SK-N-DZ (cell line): ENCODE data around the gene DPH1.

Experiments used
- DNase-seq: peaks from one replicate; pipeline ENCODE4 v3.0.0-alpha.2; 2015; ENCODE audit warnings: low spot score

Gene DPH1

DNA sequence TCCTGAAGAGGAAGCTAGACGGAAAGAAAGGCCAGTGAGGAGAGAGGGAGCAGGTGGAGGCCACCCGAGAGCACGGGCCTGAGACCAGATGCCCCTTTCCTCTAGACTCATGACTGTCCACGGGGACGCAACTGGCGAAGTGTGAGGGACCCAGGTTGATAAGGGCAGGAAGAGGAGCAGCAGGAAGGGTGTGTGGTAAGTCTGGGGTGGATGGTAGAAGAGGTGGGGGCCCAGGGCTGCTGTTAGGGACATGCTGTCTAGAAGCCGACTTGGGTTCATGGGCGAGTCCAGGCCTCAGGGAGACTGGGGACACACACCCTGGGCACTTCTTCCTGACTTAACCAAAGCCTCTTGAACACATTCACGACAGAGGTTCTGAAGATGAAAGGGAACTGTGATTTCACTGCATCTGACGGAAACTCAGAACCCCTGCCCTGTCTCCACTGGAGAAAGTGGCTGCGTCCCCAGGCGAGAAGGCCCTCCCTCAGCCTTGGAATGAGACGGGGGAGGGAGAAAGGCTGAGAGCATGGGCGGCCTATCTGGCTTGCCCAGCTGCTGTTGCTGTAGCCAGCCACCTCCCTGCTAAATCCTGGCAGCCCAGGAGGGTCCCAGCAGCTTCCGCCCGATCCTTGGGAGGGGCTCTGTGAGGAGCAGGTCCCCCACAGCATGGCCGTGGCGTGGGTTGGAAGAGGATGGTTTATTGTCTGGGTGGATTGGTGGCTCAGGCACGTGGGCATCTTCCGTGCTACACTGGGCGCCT is 30.9 kb downstream of the DPH1 start:
- DNase-seq: no peak

DNA sequence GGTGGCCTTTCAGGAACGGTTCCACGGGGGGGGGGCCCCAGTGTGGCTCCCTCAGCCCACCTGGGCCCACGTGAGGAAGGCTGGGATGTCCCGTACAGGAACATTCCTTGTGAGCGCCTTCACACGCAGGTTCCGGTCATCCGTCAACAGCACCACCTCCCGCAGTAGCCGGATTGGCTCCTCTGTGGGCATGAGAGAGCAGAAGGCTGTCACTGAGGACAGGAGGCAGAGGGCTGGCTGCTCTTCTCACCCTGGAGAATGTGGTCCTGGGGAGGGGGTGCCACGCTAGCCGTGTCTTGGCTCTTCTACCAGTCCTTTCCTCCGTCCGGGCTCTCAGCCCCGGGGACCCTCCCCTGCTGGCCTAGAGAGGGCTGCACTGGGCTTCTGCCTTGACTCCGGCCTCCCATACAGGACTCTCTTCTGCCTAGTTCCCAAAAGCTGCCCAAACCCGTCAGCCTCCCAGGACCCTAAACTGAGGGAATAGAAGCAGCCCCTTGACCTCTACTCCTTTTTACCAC is 31.5 kb downstream of the DPH1 start:
- no peak for DNase-seq

DNA sequence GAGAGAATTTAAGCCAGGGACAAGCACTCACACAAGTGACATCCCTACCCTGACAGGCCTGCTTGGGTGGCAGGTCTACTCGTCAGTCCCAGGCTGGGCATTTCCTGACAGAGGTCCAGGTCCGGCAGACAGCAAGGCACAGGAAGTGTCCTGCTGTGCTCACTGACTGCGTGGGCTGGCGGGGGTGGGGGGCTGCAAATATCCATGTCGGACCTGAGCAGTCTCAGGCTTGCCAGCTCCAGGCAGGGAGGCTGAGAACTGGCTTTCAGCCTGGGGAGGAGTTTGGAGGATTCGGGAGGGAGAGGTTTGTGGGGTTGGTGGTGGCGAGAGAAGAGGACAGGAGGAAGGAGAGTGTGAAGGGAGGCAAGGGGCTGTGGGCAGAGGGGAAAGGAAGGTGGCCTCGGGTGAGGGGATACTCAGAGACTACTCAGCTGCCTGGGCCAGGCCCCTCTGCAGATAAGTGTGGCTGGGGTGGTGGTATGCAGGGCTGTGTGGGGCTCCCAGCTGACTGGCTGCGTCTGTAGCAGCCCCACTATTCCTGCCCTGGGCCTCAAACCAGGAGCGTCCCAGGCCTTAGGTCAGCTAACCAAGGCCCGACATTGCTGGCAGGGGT is 32.7 kb downstream of the DPH1 start:
- no peak for DNase-seq

DNA sequence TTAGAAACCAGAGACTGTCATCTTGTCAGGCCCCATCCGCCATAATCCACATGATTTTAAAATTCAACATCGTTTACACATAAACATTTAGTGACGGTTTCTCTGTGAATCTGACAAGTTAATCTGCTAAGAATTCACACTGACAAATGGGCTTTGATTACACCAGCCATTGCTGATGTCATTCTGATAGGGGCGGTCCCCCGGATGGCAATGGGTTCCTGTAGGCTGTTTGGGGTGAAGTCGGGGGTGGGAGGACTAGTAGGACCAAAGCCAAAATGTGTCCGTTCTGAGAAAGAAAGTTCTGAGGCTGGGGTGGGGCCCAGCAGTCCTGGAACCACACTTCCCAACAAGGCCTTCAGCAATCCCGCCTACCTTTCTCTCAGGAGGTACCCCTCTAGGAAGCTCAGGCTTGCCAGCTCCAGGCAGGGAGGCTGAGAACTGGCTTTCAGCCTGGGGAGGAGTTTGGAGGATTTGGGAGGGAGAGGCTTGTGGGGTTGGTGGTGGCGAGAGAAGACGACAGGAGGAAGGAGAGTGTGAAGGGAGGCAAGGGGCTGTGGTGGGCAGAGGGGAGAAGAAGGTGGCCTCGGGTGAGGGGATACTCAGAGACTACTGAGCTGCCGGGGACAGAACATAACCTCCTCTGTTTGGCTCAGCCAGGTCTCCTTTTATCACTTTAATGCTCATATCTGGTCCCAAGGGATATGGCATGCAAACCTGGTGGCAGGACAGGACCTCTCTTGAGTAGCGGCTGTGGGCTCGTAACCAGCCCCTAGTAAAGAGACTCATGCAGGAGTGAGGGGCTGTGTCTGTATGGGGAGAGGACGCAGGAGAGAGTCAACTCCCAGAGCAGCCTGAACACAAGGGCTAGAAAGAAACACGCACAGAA is 33.6 kb downstream of the DPH1 start:
- no peak for DNase-seq

DNA sequence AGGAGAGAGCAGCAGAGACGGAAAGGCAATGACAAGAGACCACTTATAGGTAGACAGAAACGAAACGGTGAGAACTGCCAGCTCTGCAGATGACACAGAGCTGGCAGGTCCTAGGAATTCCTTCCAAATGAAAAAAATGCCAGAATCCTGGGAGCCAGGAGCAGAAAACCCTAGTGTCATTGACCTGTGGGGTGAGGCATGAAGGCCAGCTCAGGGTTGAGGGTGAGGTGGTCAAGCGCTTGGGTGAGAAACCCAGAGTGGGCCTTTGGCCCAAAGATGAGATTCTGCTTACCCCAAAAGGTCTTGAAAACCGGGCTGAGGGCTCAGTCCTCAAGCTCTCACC is 34.2 kb downstream of the DPH1 start:
- no peak for DNase-seq

DNA sequence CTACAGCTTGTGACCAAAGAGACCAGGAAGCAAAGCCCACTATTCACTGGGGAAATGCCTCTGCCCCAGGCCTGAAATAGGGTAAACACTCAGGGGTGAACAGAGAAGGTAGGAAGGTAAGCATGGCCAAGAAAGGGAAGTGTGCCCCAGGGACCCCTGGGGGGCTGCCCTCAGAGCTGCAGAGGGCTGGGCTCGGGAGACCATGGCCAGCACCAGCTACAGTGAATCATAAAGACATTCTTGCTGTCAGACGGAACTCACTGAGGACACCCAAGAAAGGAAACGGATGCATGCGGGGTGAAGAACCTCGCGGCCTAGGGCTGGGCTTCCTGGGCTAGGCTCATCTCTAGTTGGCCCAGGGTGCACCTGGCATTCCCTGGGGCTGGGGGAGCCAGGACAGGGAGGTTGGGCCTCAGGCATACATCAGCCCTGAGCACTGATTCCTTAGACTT is 34.6 kb downstream of the DPH1 start:
- DNase-seq: no peak

DNA sequence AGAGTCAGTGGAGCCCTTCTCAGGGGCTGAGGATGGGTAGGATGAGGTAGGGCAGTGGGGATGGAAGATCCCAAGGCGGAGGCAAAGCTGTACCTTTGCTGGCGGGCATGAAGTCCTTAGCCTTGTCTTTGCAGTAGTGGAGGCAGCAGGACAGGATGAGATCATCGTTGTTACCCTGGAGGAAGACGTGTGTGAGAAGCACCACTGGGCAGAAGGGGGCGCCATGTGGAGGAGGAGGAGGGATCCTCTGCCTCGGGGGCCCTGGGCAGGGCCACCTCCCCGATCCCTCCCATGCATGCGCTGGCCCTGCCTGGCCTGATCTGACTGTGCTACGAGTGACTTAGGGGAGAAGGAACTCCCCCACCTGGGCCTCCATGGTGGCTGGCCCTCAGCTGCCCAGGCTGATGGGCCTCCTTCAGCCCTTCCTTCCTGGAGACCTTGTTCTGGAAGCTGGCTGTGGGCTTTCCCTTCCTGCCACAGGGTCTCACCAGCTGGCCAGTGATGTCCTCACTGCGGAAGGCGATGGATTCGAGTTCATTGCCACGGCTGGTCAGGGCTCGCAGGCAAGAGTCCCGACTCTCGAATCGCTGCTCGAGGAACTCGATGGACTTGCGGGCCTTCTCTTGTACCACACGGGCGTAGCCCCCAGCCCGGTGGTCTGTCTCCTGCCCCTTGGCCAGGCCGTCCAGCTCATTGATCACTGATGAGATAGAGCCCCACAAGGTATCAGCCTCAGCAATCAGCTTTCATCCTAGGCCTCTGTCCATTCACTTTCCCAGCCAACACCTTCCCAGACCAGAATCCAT is 35.2 kb downstream of the DPH1 start:
- no peak for DNase-seq

DNA sequence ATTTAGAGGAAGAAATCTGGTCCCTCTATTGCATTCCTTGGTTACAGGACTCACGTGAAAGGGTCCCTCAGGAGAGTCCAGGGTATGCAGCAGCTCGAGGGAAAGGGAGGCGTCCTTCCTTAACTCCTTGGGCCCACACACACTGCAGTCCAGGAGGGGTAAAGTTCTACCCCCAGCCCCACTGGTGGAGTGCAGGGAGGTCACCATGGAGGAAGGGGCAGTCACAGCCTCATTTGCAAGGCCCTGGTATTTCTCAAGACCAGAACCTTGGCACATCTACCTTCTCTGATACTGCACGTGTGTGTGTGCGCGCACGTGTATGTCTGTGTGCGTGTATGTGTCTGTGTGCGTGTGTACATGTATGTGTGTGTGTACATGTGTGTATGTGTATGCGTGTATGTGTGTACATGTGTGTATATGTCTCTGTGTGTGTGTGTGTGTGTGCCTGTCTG is 36.0 kb downstream of the DPH1 start:
- no peak for DNase-seq

DNA sequence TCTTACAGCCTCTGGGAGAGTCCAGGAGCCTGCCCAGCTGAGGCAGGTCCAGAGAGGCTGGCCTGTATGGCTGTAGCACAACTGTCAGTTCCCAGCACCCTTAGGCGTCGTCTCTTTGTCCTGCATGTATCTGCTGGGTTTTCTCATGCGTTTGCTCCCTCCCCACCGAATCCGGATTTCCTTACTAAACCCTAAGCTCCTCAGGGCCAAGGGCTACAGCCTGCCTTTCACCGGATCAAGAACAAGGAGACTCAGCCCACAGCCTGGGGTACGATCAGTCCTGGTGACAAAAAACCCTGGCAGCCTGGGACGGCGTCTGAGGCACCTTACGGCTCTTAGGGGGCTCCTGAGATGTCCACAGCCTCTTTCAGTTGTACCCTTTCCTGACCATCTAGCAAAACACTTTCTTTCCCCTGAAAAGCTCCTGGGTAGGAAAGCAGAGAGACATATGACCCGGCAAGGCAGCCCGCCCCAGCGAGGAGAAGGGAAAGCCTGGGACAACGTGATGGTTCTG is 37.2 kb downstream of the DPH1 start:
- no peak for DNase-seq

DNA sequence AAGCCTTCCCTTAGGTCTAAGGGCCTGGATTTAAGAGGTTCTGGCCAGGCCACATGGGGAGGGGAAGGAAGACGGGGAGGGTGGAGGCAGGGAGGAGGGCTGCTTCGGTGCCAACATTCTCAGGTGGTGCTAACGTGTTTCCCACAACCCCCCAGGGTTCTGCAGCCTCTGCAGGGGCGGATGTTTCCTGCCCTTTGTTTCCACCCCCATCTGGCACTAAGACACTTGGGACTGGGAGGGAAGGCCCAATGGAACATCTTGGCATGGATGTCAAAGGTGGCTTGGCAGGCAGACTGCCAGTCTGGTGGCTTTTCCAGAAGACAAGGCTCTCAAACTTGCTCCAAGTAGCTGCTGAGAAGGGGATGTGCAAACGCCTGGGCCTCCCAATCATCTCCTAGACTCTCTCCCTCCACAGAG is 37.7 kb downstream of the DPH1 start:
- no peak for DNase-seq

DNA sequence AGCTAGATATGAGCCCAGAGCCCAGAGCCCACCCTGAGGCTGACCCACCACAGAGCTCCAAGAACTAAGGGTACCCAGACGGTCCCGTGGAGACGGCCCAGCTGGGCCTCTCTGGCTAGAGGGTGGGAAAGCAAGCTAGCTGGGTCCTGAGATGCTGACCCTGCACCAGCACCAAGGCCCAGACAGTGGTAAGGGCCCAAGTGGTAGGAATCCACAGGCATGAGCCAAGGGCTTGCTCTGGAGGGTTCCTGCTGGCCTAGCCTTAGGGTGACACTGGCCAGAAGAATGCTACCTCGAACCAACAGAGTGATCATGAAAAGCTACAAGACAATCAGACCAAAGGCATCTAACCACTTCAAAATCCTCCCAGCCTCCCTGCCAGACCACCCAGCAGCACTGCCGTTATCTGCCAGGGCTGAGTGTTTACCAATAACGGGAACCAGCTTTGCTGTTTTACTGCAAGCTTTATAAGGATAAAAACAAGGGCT is 38.1 kb downstream of the DPH1 start:
- no peak for DNase-seq

DNA sequence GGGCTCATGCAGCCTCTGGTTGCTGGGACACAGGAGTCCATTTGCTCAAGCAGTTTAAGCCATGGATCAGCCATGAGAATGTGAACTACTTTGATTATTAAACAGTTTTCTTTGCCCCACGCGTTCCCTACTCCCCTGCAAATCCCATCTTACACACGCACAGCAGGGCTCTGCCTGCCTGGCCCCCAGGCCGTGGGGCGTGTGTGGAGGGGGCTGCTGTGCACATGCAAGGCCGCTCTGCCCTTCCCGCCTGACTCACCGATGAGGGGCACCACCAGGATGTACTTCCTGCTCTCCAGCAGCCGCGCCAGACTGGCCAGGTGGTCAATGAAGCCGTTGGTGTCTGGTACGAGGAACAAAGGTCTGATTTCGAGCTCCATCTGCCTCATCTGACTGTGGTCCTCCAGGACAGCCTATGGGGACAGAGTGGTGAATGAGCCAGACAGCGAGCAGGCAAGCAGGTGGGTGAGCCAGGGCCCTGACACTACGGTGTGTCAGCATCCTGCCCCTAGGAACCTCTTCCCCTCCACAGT is 38.6 kb downstream of the DPH1 start:
- DNase-seq: no peak

DNA sequence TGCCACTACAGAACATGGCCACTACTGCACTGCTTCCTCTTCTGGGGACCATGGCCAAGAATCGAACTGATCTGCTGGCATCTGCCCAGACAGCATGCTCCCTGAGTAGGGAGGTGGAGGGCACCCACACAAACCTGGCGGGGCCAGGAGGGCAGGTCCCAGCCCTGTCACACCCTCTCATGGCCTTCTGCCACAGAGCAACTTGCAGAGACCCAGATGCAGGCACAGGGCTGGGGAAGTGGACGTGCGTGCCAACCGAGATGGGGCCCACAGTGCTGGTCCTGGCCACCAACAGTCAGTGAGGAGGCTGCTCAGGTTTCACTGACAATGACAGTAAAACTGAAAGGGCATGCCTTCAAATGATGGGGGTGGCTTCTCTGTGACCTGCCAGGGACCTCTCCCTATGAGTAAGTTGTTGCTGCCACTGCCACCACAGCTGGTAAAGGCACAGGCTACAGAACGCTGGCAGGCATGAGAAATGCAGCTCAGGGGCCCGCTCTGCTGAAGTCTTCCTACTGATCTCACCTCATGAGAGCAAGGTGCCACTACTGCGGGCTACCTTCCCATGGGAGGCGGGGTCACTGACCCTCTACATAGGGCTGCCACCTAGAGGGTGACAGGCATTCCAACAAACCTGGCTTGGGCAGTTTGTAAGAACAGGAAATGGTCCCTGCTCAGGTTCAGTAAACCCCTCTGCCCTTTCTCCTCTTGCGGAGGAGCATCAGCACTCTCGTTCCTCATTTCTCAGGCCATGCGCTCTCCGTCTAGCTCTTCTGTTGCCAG is 40.5 kb downstream of the DPH1 start:
- no peak for DNase-seq

DNA sequence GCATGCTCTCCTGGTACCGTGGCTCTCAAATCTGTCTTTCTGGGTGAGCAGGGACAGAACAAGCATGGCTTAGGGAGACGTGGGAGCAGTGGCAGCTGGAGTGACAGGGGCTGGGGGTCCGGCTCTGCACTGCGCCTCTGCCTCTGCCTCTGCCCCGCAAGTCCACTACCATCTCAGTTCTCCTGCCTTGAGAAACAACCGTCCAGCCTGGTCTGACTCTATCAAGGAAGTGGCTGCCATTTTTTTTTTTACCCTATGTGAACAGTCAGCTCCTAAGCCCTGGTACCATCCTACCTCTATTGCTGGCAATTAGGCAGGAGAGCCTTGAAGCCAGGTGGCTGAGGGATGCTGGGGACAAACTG is 41.1 kb downstream of the DPH1 start:
- no peak for DNase-seq

DNA sequence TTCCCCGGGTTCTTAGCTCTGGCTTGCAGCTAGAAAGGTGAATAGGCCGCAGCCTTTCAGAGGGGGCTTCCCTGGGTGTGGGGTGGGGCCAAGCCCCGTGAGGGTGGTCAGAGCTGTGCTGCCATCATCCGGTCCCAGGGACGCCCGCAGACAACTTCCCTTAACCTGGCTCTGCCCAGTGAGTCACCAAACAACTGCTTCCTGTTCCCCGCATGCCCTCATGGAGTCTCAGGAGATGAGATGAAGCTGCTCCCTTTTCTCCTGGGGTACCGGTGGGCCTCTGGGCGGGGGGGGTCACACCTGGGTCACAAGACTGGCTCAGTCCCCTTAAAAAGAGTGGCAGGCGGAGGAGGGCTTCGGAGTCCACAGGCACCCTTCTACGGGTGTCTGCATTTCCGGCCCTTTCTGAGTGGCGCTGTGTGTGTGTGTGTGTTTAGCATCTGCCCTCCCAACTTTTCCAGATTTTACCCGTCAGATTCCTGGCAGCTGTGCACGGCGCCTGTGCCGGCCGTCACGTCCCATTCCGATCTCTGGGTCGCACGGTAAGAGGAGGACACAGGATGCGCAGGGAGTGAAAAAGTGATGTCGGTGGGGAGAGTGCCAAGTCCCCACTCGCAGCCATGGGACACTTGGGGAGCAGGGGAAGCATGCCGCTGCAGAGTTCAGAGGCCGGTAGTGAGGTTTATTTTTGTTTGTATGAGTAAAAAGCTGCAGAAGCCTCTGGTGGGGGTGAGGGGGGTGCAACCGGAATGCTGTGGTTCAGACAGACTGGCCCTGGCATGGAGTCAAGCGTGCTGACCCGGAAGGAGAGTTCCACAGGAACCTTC is 41.7 kb downstream of the DPH1 start:
- no peak for DNase-seq

DNA sequence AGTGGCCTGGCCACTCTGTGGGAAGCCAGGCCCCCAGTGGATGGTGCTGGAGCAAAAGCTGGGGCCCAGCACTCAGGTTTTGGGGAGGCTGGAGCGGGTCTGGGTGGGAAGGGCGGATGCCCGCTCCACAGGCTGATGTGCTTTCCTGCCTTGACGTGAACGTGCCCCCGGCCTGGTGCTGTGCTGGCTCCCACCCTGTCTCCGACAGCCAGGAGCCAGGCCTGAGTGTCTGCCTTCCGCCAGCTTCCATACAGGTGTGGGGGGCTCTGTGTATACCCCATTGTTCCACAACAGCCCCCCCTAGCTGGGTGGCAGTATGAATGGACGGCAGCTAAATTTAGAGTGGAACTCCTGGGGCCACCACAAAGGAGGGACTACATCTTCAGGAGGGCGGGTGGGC is 45.0 kb downstream of the DPH1 start:
- DNase-seq: no peak

DNA sequence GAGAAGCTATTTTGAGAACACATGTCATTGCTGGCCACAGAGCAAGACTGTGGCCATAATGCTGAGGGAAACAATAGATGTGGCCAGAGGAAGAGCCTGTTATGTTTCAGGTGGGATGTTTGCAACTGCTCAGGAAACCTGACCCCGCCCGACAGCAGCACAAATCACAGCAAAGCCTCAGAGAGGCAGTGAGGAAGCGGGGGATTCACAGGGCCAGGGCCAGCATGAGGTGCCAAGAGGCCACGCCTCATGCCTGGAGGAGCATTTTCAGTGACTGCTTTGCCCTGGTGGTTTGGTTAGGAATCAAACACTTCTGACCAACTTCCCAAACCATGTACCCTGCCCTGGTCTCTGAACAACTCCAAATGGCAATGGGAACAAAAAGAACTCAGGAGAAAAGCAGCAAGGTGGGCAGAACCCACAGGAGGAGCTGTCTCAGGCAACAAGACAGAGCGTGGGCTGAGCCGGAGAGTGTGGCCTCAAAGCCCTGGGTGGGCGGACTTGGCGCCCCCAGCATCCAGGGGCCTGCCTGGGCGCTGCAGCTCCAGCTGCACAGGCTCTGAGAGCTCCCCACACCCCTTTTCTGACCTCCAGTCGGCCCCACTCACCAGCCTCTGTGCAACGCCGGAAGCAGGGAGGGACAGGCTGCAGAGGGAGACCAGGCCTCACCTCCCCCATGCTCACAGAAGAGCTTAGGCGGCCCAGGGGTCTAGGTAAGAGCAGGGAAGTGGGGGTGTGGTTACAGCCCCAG is 45.6 kb downstream of the DPH1 start:
- DNase-seq: peak; percentile 57
